GM21717 (cell line): Measurements from ENCODE around the gene KRTAP16-1.
"Not testable (repeated sequence)": the region's sequence is repeated elsewhere in the genome, so short reads cannot be mapped to it uniquely, and the experiment has no call there.

ENCODE experiments used
- ATAC-seq: cut with Tn5 transposase; IDR thresholded peaks from one replicate; pipeline ENCODE4 v1.9.1; 2021; ENCODE audit warnings: mild to moderate bottlenecking, moderate library complexity; ENCODE audit not compliant: unreplicated experiment

Gene KRTAP16-1

GRCh38 chr17:41301916-41302901, 6.9 kb downstream of the KRTAP16-1 start, which contains the start of gene KRTAP29-1:
Gene KRTAP29-1, minus strand, starts transcription at chr17:41302851. Its CDS starts 0 bp downstream, at chr17:41302851.
- no peak for ATAC-seq

- ATAC-seq, result no peak
These were observed 7.8 kb downstream of the KRTAP16-1 start for GRCh38 chr17:41301204-41301790.

- no peak for ATAC-seq
These were observed 10.5 kb downstream of the KRTAP16-1 start for GRCh38 chr17:41298458-41299135.

GRCh38 chr17:41296846-41297245, 12.3 kb downstream of the KRTAP16-1 start:
- ATAC-seq, result no peak

GRCh38 chr17:41294016-41294415, 15.1 kb downstream of the KRTAP16-1 start:
- ATAC-seq, result no peak

- ATAC-seq, result no peak
These were observed 22.1 kb downstream of the KRTAP16-1 start for GRCh38 chr17:41287050-41287449.

- ATAC-seq, result no peak
These were observed 24.6 kb downstream of the KRTAP16-1 start for GRCh38 chr17:41284546-41284945.

GRCh38 chr17:41284043-41284442, 25.1 kb downstream of the KRTAP16-1 start:
- ATAC-seq, result no peak

- ATAC-seq, result no peak
These were observed 30.7 kb downstream of the KRTAP16-1 start for GRCh38 chr17:41278176-41278955.

GRCh38 chr17:41275648-41276190, 33.4 kb downstream of the KRTAP16-1 start, which contains the start of gene KRTAP9-7:
Gene KRTAP9-7, plus strand, starts transcription at chr17:41275698. Its CDS starts 0 bp downstream, at chr17:41275698.
- ATAC-seq, result not testable (repeated sequence)

GRCh38 chr17:41271858-41272257, 37.3 kb downstream of the KRTAP16-1 start:
- ATAC-seq, result no peak

- not testable (repeated sequence) for ATAC-seq
These were observed 37.8 kb downstream of the KRTAP16-1 start for GRCh38 chr17:41271323-41271722.

GRCh38 chr17:41267711-41268110, 41.4 kb downstream of the KRTAP16-1 start:
- no peak for ATAC-seq

- ATAC-seq, result no peak
These were observed 44.0 kb downstream of the KRTAP16-1 start, which contains the start of gene KRTAP9-6 for GRCh38 chr17:41265078-41265477. Gene KRTAP9-6, plus strand, starts transcription at chr17:41265378. Its CDS starts 0 bp downstream, at chr17:41265378.

- no peak for ATAC-seq
These were observed 44.5 kb downstream of the KRTAP16-1 start for GRCh38 chr17:41264599-41264998.

GRCh38 chr17:41263212-41263611, 45.9 kb downstream of the KRTAP16-1 start:
- no peak for ATAC-seq

- no peak for ATAC-seq
These were observed 50.7 kb downstream of the KRTAP16-1 start for GRCh38 chr17:41258406-41258805.
